HepG2 (cell line): ENCODE results near the gene GPATCH3.

Source experiments
- KDM5A ChIP-seq: fragments of 200-600 bp; sonication (generic); IDR thresholded peaks from 2 replicates; pipeline ENCODE4 v1.7.0; 2018; ENCODE audit warnings: antibody characterized with exemption, mild to moderate bottlenecking, low read length, borderline replicate concordance
- KLF12 ChIP-seq: sonication (generic); formaldehyde crosslinking; IDR thresholded peaks from 2 replicates; pipeline ENCODE4 v1.4.0; 2020; ENCODE audit warnings: missing genetic modification reagents, borderline replicate concordance
- POLR2A ChIP-seq, 2 experiments: IDR thresholded peaks; 2 replicates each; pipeline ENCODE4 v1.6.1; 2011; ENCODE audit warnings: low read depth in 2 of 2, low read length in 2 of 2, mild to moderate bottlenecking in 1 of 2, moderate library complexity in 1 of 2; ENCODE audit not compliant: insufficient read depth in 1 of 2
- RAD21 ChIP-seq: fragments of 450-650 bp; formaldehyde crosslinking; IDR thresholded peaks from 2 replicates; pipeline ENCODE4 v1.5.0; 2020; ENCODE audit warnings: mild to moderate bottlenecking
- SRY ChIP-seq: sonication (generic); formaldehyde crosslinking; IDR thresholded peaks from 2 replicates; pipeline ENCODE4 v1.8.0; 2022; ENCODE audit warnings: mild to moderate bottlenecking, missing genetic modification reagents
- TFE3 ChIP-seq: IDR thresholded peaks from 2 replicates; pipeline ENCODE4 v1.6.1; 2016
- YY1 ChIP-seq: IDR thresholded peaks from 2 replicates; pipeline ENCODE4 v1.6.1; 2011; ENCODE audit warnings: low read length, low read depth, moderate library complexity, mild to moderate bottlenecking; ENCODE audit not compliant: insufficient read depth, insufficient replicate concordance
- ZFP62 ChIP-seq: sonication (generic); formaldehyde crosslinking; IDR thresholded peaks from 2 replicates; pipeline ENCODE4 v1.4.0; 2020; ENCODE audit warnings: missing genetic modification reagents
- ZNF124 ChIP-seq: sonication (generic); formaldehyde crosslinking; IDR thresholded peaks from 2 replicates; pipeline ENCODE4 v1.4.0; 2020; ENCODE audit warnings: missing genetic modification reagents
- ZNF773 ChIP-seq: sonication (generic); formaldehyde crosslinking; IDR thresholded peaks from 2 replicates; pipeline ENCODE4 v1.4.0; 2020; ENCODE audit warnings: missing genetic modification reagents, borderline replicate concordance

GRCh38 chr1:26938659-26939025, 38.4 kb upstream of the GPATCH3 start:
- TF ChIP-seq RAD21 (CRISPR knock-in tag): no peak
- no peak for TF ChIP-seq ZNF124
- no peak for TF ChIP-seq ZNF773 (CRISPR knock-in tag)
- no peak for TF ChIP-seq TFE3 (CRISPR knock-in tag)
- no peak for TF ChIP-seq KLF12
- no peak for TF ChIP-seq YY1
- TF ChIP-seq ZFP62 (CRISPR knock-in tag): no peak
- no peak for TF ChIP-seq POLR2A (IDR thresholded peaks at IDR 0.05; ENCODE audit: insufficient read depth in 1 of 2, low read depth in 2 of 2, low read length in 2 of 2)
- TF ChIP-seq SRY (CRISPR knock-in tag): no peak
- TF ChIP-seq KDM5A: no peak
